ENCODE results near the gene MAP4K5. TPM values are rescaled to one million over a fixed set of nuclear protein-coding genes. Genes with fewer than 3 reads are reported as not detected.
"Not testable (repeated sequence)": the region's sequence is repeated elsewhere in the genome, so short reads cannot be mapped to it uniquely, and the experiment has no call there.

MAP4K5 gene
- polyA plus RNA-seq, 2 of the 4 experiments (the other 2 are of a cell fraction): 18.7 to 30.8 TPM

GRCh38 chr14:50541159-50541567 lies 8.8 kb upstream of the MAP4K5 start:
- TF ChIP-seq KDM1A (IDR thresholded peaks at IDR 0.05; ENCODE audit: low read depth) (no peak), NPAS2 (CRISPR knock-in tag; IDR thresholded peaks at IDR 0.05; ENCODE audit: borderline replicate concordance) (no peak), HDAC2 (IDR thresholded peaks at IDR 0.05) (no peak), ZSCAN20 (CRISPR knock-in tag; IDR thresholded peaks at IDR 0.05) (no peak), JUN (IDR thresholded peaks at IDR 0.05) (no peak), RNF2 (IDR thresholded peaks at IDR 0.05; ENCODE audit: borderline replicate concordance, low read depth) (no peak), MYC (IDR thresholded peaks at IDR 0.05; ENCODE audit: borderline replicate concordance, low read length) (no peak), CBX8 (IDR thresholded peaks at IDR 0.05) (no peak), ZFP36 (IDR thresholded peaks at IDR 0.05; ENCODE audit: borderline replicate concordance, partially characterized antibody) (no peak), KDM5A (IDR thresholded peaks at IDR 0.05) (no peak), ZNF302 (CRISPR knock-in tag; IDR thresholded peaks at IDR 0.05) (no peak)
- TF ChIP-seq, protein P1, sequence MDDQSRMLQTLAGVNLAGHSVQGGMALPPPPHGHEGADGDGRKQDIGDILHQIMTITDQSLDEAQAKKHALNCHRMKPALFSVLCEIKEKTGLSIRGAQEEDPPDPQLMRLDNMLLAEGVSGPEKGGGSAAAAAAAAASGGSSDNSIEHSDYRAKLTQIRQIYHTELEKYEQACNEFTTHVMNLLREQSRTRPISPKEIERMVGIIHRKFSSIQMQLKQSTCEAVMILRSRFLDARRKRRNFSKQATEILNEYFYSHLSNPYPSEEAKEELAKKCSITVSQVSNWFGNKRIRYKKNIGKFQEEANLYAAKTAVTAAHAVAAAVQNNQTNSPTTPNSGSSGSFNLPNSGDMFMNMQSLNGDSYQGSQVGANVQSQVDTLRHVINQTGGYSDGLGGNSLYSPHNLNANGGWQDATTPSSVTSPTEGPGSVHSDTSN (IDR thresholded peaks at IDR 0.05): no peak
- TF ChIP-seq, protein P2, sequence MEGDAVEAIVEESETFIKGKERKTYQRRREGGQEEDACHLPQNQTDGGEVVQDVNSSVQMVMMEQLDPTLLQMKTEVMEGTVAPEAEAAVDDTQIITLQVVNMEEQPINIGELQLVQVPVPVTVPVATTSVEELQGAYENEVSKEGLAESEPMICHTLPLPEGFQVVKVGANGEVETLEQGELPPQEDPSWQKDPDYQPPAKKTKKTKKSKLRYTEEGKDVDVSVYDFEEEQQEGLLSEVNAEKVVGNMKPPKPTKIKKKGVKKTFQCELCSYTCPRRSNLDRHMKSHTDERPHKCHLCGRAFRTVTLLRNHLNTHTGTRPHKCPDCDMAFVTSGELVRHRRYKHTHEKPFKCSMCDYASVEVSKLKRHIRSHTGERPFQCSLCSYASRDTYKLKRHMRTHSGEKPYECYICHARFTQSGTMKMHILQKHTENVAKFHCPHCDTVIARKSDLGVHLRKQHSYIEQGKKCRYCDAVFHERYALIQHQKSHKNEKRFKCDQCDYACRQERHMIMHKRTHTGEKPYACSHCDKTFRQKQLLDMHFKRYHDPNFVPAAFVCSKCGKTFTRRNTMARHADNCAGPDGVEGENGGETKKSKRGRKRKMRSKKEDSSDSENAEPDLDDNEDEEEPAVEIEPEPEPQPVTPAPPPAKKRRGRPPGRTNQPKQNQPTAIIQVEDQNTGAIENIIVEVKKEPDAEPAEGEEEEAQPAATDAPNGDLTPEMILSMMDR (IDR thresholded peaks at IDR 0.05): no peak
- no peak for DNase-seq (ENCODE audit: low read depth in 1 of 2, low spot score in 1 of 2)
- no peak for FAIRE-seq
- ChIA-PET CTCF (interaction anchor here (0.8 to 4.0 kb wide), 7 partner anchors 9 to 688 kb away, joined by 3 to 36 read pairs (median 3); partner anchors contain the start of gene MAP4K5), POLR2A (interaction anchor here (0.6 kb wide), 1 partner anchor 165 kb away, joined by 13 read pairs; no protein-coding TSS in a partner anchor)
- Histone ChIP-seq H3K4me1 (no peaks in the 10 kb centered on the region), H3K4me2 (no peak overlapping the region), H3K27ac (no peak overlapping the region), H3K4me3 (no peak overlapping the region), H3K9me3 (no peaks in the 10 kb centered on the region)
- ATAC-seq: no peak
- 36% methylated on average over 1 of the region's 1 CpG for WGBS (ENCODE audit: missing lambda C conversion rate)

- Histone ChIP-seq H3K4me1 (no peaks in the 10 kb centered on the region), H3K9me3 (no peaks in the 10 kb centered on the region), H3K27ac (no peak overlapping the region), H3K4me2 (no peak overlapping the region), H3K4me3 (no peak overlapping the region)
- ChIA-PET CTCF (interaction anchor here (1.0 to 4.0 kb wide), 6 partner anchors 19 to 238 kb away, joined by 3 to 36 read pairs (median 6); no protein-coding TSS in a partner anchor), POLR2A (no interaction called here)
- no peak for ATAC-seq
- TF ChIP-seq MAZ (IDR thresholded peaks at IDR 0.05; ENCODE audit: borderline replicate concordance, low read depth, low read length) (no peak), EHF (CRISPR knock-in tag; IDR thresholded peaks at IDR 0.05) (no peak), KDM5A (IDR thresholded peaks at IDR 0.05) (no peak), CEBPB (IDR thresholded peaks at IDR 0.05) (no peak), CBX8 (IDR thresholded peaks at IDR 0.05) (no peak)
- DNase-seq (ENCODE audit: low read depth in 1 of 2, low spot score in 1 of 2): no peak
- no peak for FAIRE-seq
Observed at GRCh38 chr14:50539051-50539450, 6.7 kb upstream of the MAP4K5 start.

DNA sequence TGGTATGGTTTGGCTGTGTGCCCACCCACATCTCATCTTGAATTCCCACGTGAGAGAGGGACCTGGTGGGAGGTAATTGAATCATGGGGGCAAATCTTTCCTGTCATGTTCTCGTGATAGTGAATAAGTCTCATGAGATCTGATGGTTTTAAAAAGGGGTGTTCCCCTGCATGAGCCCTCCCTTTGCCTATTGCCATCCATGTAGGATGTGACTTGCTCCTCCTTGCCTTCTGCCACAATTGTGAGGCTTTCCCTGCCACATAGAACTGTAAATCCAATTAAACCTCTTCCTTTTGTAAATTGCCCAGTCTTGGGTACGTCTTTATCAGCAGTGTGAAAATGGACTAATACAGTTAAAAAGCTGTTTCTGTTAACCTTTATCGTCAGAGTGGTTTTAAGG lies 5.7 kb upstream of the MAP4K5 start:
- ATAC-seq; H3K4me3 ChIP-seq; H3K4me2 ChIP-seq; H3K27ac ChIP-seq; DNase-seq (ENCODE audit: low read depth in 1 of 2, low spot score in 1 of 2); POLR2A ChIA-PET; H3K9me3 ChIP-seq; FAIRE-seq; H3K4me1 ChIP-seq: not testable (repeated sequence)
- CTCF ChIA-PET: interaction anchor here (0.6 to 4.0 kb wide), 5 partner anchors 10 to 239 kb away, joined by 3 to 36 read pairs (median 9); no protein-coding TSS in a partner anchor
- WGBS (ENCODE audit: missing lambda C conversion rate): 31% methylated on average over 4 of the region's 4 CpGs

- DNase-seq (ENCODE audit: low read depth in 1 of 2, low spot score in 1 of 2): no peak
- no peak overlapping the region for H3K4me3 ChIP-seq
- 74% methylated on average over 1 of the region's 1 CpG for WGBS (ENCODE audit: missing lambda C conversion rate)
- no peak for ATAC-seq
- H3K4me2 ChIP-seq: no peak overlapping the region
- TF ChIP-seq RFX5 (IDR thresholded peaks at IDR 0.05) (no peak), PHF8 (IDR thresholded peaks at IDR 0.05; ENCODE audit: borderline replicate concordance, low read depth) (no peak), EHMT2 (IDR thresholded peaks at IDR 0.05; ENCODE audit: low read depth) (no peak), RAD21 (conservative IDR thresholded peaks at IDR 0.05 in 1 of 2, IDR thresholded peaks at IDR 0.05 in 1 of 2) (no peak), ZC3H11A (IDR thresholded peaks at IDR 0.05) (no peak), SMC3 (IDR thresholded peaks at IDR 0.05) (no peak), HOXB13 (CRISPR knock-in tag; IDR thresholded peaks at IDR 0.05; ENCODE audit: low read depth) (no peak), JUNB (IDR thresholded peaks at IDR 0.05) (no peak), NFE2L2 (conservative IDR thresholded peaks at IDR 0.05; ENCODE audit: low read length) (no peak)
- TF ChIP-seq, protein P3, sequence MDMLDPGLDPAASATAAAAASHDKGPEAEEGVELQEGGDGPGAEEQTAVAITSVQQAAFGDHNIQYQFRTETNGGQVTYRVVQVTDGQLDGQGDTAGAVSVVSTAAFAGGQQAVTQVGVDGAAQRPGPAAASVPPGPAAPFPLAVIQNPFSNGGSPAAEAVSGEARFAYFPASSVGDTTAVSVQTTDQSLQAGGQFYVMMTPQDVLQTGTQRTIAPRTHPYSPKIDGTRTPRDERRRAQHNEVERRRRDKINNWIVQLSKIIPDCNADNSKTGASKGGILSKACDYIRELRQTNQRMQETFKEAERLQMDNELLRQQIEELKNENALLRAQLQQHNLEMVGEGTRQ (IDR thresholded peaks at IDR 0.05): no peak
- TF ChIP-seq, protein P1 (IDR thresholded peaks at IDR 0.05): no peak
- no peaks in the 10 kb centered on the region for H3K9me3 ChIP-seq
- no peak overlapping the region for H3K27ac ChIP-seq
- no peak for FAIRE-seq
- ChIA-PET CTCF (no interaction called here), POLR2A (no interaction called here)
- peaks cover 18% of the 10 kb centered on the region for H3K4me1 ChIP-seq
Observed at GRCh38 chr14:50534997-50535396, 2.6 kb upstream of the MAP4K5 start.

Measured in A549 (cell line).